Fibroblast of lung (primary cell): Measurements from ENCODE around the gene URI1. TPM values are rescaled to one million over a fixed set of nuclear protein-coding genes. Genes with fewer than 3 reads are reported as not detected.
A peak's percentile ranks its signal among the peaks of the same experiment; 100 is the strongest.

Source experiments
- DNase-seq, 2 donors: peaks; one replicate each; pipeline versions ENCODE4 v3.0.0 to v3.0.0-alpha.2; 2010; ENCODE audit warnings: low read depth in 2 of 2
- H2AFZ ChIP-seq: 2 replicates; pipeline ENCODE4 v1.5.1; 2012; ENCODE audit warnings: low read length, control low read depth, inconsistent platforms
- H3K27ac ChIP-seq: 2 replicates; pipeline ENCODE4 v1.5.1; 2011; ENCODE audit warnings: low read length, control low read depth; ENCODE audit not compliant: insufficient read depth
- H3K27me3 ChIP-seq: 2 replicates; pipeline ENCODE4 v1.5.1; 2011; ENCODE audit warnings: mild to moderate bottlenecking, low read length; ENCODE audit not compliant: control insufficient read depth, insufficient read depth
- H3K36me3 ChIP-seq: 2 replicates; pipeline ENCODE4 v1.5.1; 2011; ENCODE audit warnings: low read length; ENCODE audit not compliant: control insufficient read depth, insufficient read depth
- H3K4me1 ChIP-seq: 2 replicates; pipeline ENCODE4 v1.5.1; 2011; ENCODE audit warnings: low read length; ENCODE audit not compliant: control insufficient read depth, insufficient read depth; ENCODE audit errors: extremely low read depth
- H3K4me2 ChIP-seq: 2 replicates; pipeline ENCODE4 v1.5.1; 2011; ENCODE audit warnings: low read length, control low read depth; ENCODE audit not compliant: insufficient read depth; ENCODE audit errors: extremely low read depth
- H3K4me3 ChIP-seq, 4 experiments: fragments of 200-600 bp in 1 of 4; sonication (generic) in 1 of 4; replicated peaks in 1 of 4; 2 replicates each; pipeline ENCODE4 v1.5.1; 2011 to 2016; ENCODE audit warnings: low read length in 4 of 4, low read depth in 3 of 4, mild to moderate bottlenecking in 3 of 4, control low read depth in 2 of 4, inconsistent platforms in 1 of 4, mixed read lengths in 1 of 4; ENCODE audit not compliant: insufficient read depth in 1 of 4; ENCODE audit errors: control extremely low read depth in 1 of 4
- H3K79me2 ChIP-seq: 2 replicates; pipeline ENCODE4 v1.5.1; 2012; ENCODE audit warnings: mild to moderate bottlenecking, low read length, inconsistent platforms; ENCODE audit not compliant: control insufficient read depth, insufficient read depth
- H3K9ac ChIP-seq: 2 replicates; pipeline ENCODE4 v1.5.1; 2011; ENCODE audit warnings: mild to moderate bottlenecking, low read length, control low read depth; ENCODE audit not compliant: insufficient read depth
- H3K9me3 ChIP-seq: 2 replicates; pipeline ENCODE4 v1.5.1; 2012; ENCODE audit warnings: low read depth, low read length; ENCODE audit not compliant: control insufficient read depth, insufficient read depth
- H4K20me1 ChIP-seq: 2 replicates; pipeline ENCODE4 v1.5.1; 2011; ENCODE audit warnings: low read length; ENCODE audit not compliant: control insufficient read depth, insufficient read depth; ENCODE audit errors: extremely low read depth
- EZH2 ChIP-seq: IDR thresholded peaks from 2 replicates; pipeline ENCODE4 v1.5.1; 2012; ENCODE audit warnings: low read length, control low read depth, mild to moderate bottlenecking; ENCODE audit errors: missing control alignments
- polyA minus RNA-seq: library from RNA; depleted of rRNA, polyadenylated mRNA; stranded (reverse); fragments of >200 nt; gene quantifications from 2 replicates; pipeline ENCODE4 v1.2.3, GENCODE V29; 2011; ENCODE audit warnings: low replicate concordance
- polyA plus RNA-seq, 2 donors: library from polyadenylated mRNA; depleted of rRNA in 1 of 2; stranded (reverse) in 1 of 2; unstranded in 1 of 2; fragments of >200 nt; gene quantifications; 2 replicates each; pipeline ENCODE4 v1.2.1, GENCODE V29; 2011 to 2012; ENCODE audit warnings: missing spikeins in 1 of 2
- total RNA-seq: library from RNA; depleted of rRNA; stranded (reverse); fragments of >200 nt; gene quantifications from 2 replicates; pipeline ENCODE4 v1.2.1, GENCODE V29; 2014
- TF ChIP-seq, protein P1 (sequence below), 2 donors: IDR thresholded peaks in 1 of 2; conservative IDR thresholded peaks in 1 of 2; 1 replicate in 1 of 2; 2 replicates in 1 of 2; pipeline ENCODE4 v1.5.1; 2011 to 2012; ENCODE audit warnings: low read length in 2 of 2, control low read depth in 1 of 2, inconsistent platforms in 1 of 2, low read depth in 1 of 2, mild to moderate bottlenecking in 1 of 2

URI1 gene
- total RNA-seq (60.4 and 62.6 TPM in 2 replicates), polyA plus RNA-seq (71.8 and 77.4 TPM in 2 replicates), polyA minus RNA-seq (35.1 and 37.8 TPM in 2 replicates)
- 41.9 and 45.0 TPM in 2 replicates for polyA plus RNA-seq (2012)

- H3K4me2 ChIP-seq = peak within 1 kb of the TSS; percentile 89
- H3K4me3 ChIP-seq = peak within 1 kb of the TSS; percentile 45 to 92 (median 68)
- no peaks in the 10 kb centered on the region for H3K27me3 ChIP-seq
- no peaks in the 10 kb centered on the region for H4K20me1 ChIP-seq
- peak within 1 kb of the TSS; percentile 66 for H2AFZ ChIP-seq
- H3K27ac ChIP-seq = peak within 1 kb of the TSS; percentile 4
- peaks cover 3% of the 10 kb centered on the region for H3K4me1 ChIP-seq
- peaks cover 38% of the 10 kb centered on the region for H3K79me2 ChIP-seq
- peak; percentile 75 to 80 for DNase-seq
- no peaks in the 10 kb centered on the region for H3K36me3 ChIP-seq
- H3K9me3 ChIP-seq = no peaks in the 10 kb centered on the region
- TF ChIP-seq, protein P1, sequence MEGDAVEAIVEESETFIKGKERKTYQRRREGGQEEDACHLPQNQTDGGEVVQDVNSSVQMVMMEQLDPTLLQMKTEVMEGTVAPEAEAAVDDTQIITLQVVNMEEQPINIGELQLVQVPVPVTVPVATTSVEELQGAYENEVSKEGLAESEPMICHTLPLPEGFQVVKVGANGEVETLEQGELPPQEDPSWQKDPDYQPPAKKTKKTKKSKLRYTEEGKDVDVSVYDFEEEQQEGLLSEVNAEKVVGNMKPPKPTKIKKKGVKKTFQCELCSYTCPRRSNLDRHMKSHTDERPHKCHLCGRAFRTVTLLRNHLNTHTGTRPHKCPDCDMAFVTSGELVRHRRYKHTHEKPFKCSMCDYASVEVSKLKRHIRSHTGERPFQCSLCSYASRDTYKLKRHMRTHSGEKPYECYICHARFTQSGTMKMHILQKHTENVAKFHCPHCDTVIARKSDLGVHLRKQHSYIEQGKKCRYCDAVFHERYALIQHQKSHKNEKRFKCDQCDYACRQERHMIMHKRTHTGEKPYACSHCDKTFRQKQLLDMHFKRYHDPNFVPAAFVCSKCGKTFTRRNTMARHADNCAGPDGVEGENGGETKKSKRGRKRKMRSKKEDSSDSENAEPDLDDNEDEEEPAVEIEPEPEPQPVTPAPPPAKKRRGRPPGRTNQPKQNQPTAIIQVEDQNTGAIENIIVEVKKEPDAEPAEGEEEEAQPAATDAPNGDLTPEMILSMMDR (conservative IDR thresholded peaks at IDR 0.05 in 1 of 2, IDR thresholded peaks at IDR 0.05 in 1 of 2; ENCODE audit: low read depth in 1 of 2, low read length in 2 of 2) = no peak
- TF ChIP-seq EZH2 = no peak
- peak within 1 kb of the TSS; percentile 9 for H3K9ac ChIP-seq
These were observed at the start of gene URI1 for GRCh38 chr19:29941828-29942403. Gene URI1, plus strand, starts transcription at chr19:29942239. Its CDS starts 309 bp downstream, at chr19:29942548.

- Histone ChIP-seq H3K9me3 (no peaks in the 10 kb centered on the region), H3K4me3 (no peak overlapping the region), H4K20me1 (no peaks in the 10 kb centered on the region)
These were observed 48.3 kb upstream of the URI1 start for GRCh38 chr19:29893606-29894284.

DNA sequence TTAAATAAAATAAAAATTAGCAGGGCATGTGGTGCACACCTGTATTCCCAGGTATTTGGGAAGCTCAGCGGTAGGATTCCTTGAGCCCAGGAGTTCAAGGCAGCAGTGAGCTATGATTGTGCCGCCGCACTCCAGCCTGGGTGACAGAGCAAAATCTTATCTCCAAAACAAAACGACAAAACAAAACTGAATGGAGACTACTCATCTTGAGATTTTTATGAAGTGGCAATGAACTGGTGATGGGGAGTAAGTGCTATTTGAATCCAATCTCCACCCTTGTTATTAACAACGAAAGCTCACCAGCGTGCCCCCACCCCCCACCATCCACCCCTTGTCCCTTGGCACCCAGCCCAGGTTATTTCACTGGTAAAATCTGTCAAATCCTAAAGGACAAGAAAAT, 45.2 kb upstream of the URI1 start:
- Histone ChIP-seq H3K27me3 (no peaks in the 10 kb centered on the region), H2AFZ (no peak overlapping the region), H3K9me3 (no peaks in the 10 kb centered on the region), H3K9ac (no peak overlapping the region), H3K4me1 (no peaks in the 10 kb centered on the region), H4K20me1 (no peaks in the 10 kb centered on the region), H3K4me2 (no peak overlapping the region), H3K79me2 (no peaks in the 10 kb centered on the region), H3K27ac (no peak overlapping the region), H3K36me3 (no peaks in the 10 kb centered on the region), H3K4me3 (no peak overlapping the region)
- DNase-seq = no peak
- TF ChIP-seq EZH2 = no peak
- TF ChIP-seq, protein P1 (conservative IDR thresholded peaks at IDR 0.05 in 1 of 2, IDR thresholded peaks at IDR 0.05 in 1 of 2; ENCODE audit: low read depth in 1 of 2, low read length in 2 of 2) = no peak

More at GRCh38 chr19:29893606-29894284, 48.3 kb upstream of the URI1 start:
- DNase-seq = no peak
- Histone ChIP-seq H3K4me2 (no peak overlapping the region), H3K79me2 (no peaks in the 10 kb centered on the region), H3K9ac (no peak overlapping the region), H3K27ac (no peak overlapping the region), H3K27me3 (no peaks in the 10 kb centered on the region), H3K4me1 (no peaks in the 10 kb centered on the region), H3K36me3 (no peaks in the 10 kb centered on the region), H2AFZ (no peak overlapping the region)
- TF ChIP-seq, protein P1 (conservative IDR thresholded peaks at IDR 0.05 in 1 of 2, IDR thresholded peaks at IDR 0.05 in 1 of 2; ENCODE audit: low read depth in 1 of 2, low read length in 2 of 2) = no peak
- TF ChIP-seq EZH2 = no peak
